Left renal cortex interstitium (tissue), 4 donors: ENCODE data around the gene GDAP1L1. TPM values are rescaled to one million over a fixed set of nuclear protein-coding genes. Genes with fewer than 3 reads are reported as not detected.
"Not testable (repeated sequence)": the region's sequence is repeated elsewhere in the genome, so short reads cannot be mapped to it uniquely, and the experiment has no call there.

Experiments used
- DNase-seq, 4 donors: peaks; one replicate each; pipeline ENCODE4 v3.0.0-alpha.2; 2013; ENCODE audit warnings: low read depth in 4 of 4, low spot score in 2 of 4, missing footprints in 1 of 4
- polyA plus RNA-seq, 4 donors: library from polyadenylated mRNA; unstranded; fragments of 120-200 nt; gene quantifications; one replicate each; pipeline ENCODE4 v1.2.1, GENCODE V29; 2013; ENCODE audit not compliant: insufficient read length in 4 of 4

The GDAP1L1 gene
- polyA plus RNA-seq, 4 donors: 0.35 to 0.76 (median 0.60) TPM

- DNase-seq: no peak
Measured at GRCh38 chr20:44219170-44219730, 27.9 kb upstream of the GDAP1L1 start.

- DNase-seq: no peak
Measured at GRCh38 chr20:44219791-44220190, 27.3 kb upstream of the GDAP1L1 start.

GRCh38 chr20:44221368-44221954 is 25.6 kb upstream of the GDAP1L1 start:
- no peak for DNase-seq

- no peak for DNase-seq
Measured at GRCh38 chr20:44222027-44222426, 25.1 kb upstream of the GDAP1L1 start.

- no peak for DNase-seq
Measured at GRCh38 chr20:44222633-44223368, 24.3 kb upstream of the GDAP1L1 start.

GRCh38 chr20:44223721-44224120 is 23.4 kb upstream of the GDAP1L1 start:
- no peak for DNase-seq

- no peak for DNase-seq
Measured at GRCh38 chr20:44224637-44225036, 22.5 kb upstream of the GDAP1L1 start.

GRCh38 chr20:44228465-44229258 is 18.4 kb upstream of the GDAP1L1 start:
- DNase-seq: no peak

GRCh38 chr20:44231193-44231592 is 15.9 kb upstream of the GDAP1L1 start:
- DNase-seq: no peak

- DNase-seq: no peak
Measured at GRCh38 chr20:44231713-44232468, 15.2 kb upstream of the GDAP1L1 start.

GRCh38 chr20:44232469-44232856 is 14.6 kb upstream of the GDAP1L1 start:
- not testable (repeated sequence) for DNase-seq

- no peak for DNase-seq
Measured at GRCh38 chr20:44233436-44234016, 13.6 kb upstream of the GDAP1L1 start.

- DNase-seq: no peak
Measured at GRCh38 chr20:44234566-44235317, 12.4 kb upstream of the GDAP1L1 start.

- DNase-seq: no peak
Measured at GRCh38 chr20:44235702-44236101, 11.4 kb upstream of the GDAP1L1 start.

- DNase-seq: not testable (repeated sequence)
Measured at GRCh38 chr20:44236840-44237239, 10.3 kb upstream of the GDAP1L1 start.

GRCh38 chr20:44241796-44242195 is 5.3 kb upstream of the GDAP1L1 start:
- DNase-seq: no peak

- no peak for DNase-seq
Measured at GRCh38 chr20:44245977-44246376, 1.1 kb upstream of the GDAP1L1 start.

GRCh38 chr20:44247586-44248409 is 690 bp downstream of the GDAP1L1 start:
- DNase-seq: peak in 3 of 4 donors; percentile 26 to 53 (median 28)

GRCh38 chr20:44248410-44248759 is 1.3 kb downstream of the GDAP1L1 start:
- no peak for DNase-seq
